Measurements from ENCODE around the gene UQCC2.

- no peak for TF ChIP-seq CTCF (IDR thresholded peaks at IDR 0.05; ENCODE audit: low read depth, low read length, missing input control)
- TF ChIP-seq GABPA (IDR thresholded peaks at IDR 0.05 in 1 of 2, conservative IDR thresholded peaks at IDR 0.05 in 1 of 2): no peak
- no peak for TF ChIP-seq MAX (IDR thresholded peaks at IDR 0.05)
- TF ChIP-seq SP1 (IDR thresholded peaks at IDR 0.05): no peak
- TF ChIP-seq EGR1 (IDR thresholded peaks at IDR 0.05; ENCODE audit: low read depth in 2 of 2): no peak
- no peak for TF ChIP-seq TAF1 (conservative IDR thresholded peaks at IDR 0.05)
- TF ChIP-seq JUND (IDR thresholded peaks at IDR 0.05): no peak
- TF ChIP-seq RXRA (IDR thresholded peaks at IDR 0.05): peak in 1 of 2 donors; percentile 27
- no peak for TF ChIP-seq HNF4A (conservative IDR thresholded peaks at IDR 0.05)
- no peak for TF ChIP-seq REST (IDR thresholded peaks at IDR 0.05)
- no peak for TF ChIP-seq YY1 (IDR thresholded peaks at IDR 0.05)
- no peak for TF ChIP-seq ATF3 (IDR thresholded peaks at IDR 0.05)
- no peak for TF ChIP-seq NR2F2 (IDR thresholded peaks at IDR 0.05)
Observed at GRCh38 chr6:33720998-33721397, 9.5 kb upstream of the UQCC2 start.

All from liver (tissue), 3 donors.